T-helper 1 cell treated with Interleukin-12 subunit alpha and Interleukin-12 subunit beta and Interleukin-4 antibody, amounts not matched to agents 30 μg/mL and 1 μg/mL, for 36 hours (primary cell): ENCODE data around the gene DLGAP5.

Source experiments
- H3K27ac Mint-ChIP-seq: one replicate; pipeline ENCODE4 v1.8.0; 2021; ENCODE audit warnings: mild to moderate bottlenecking, mixed read lengths
- H3K27me3 Mint-ChIP-seq: one replicate; pipeline ENCODE4 v1.8.0; 2021; ENCODE audit warnings: low read depth, mixed read lengths
- H3K36me3 Mint-ChIP-seq: one replicate; pipeline ENCODE4 v1.8.0; 2021; ENCODE audit warnings: low read depth, mixed read lengths
- H3K4me1 Mint-ChIP-seq: one replicate; pipeline ENCODE4 v1.8.0; 2021; ENCODE audit warnings: low read depth, mixed read lengths
- H3K4me3 Mint-ChIP-seq: one replicate; pipeline ENCODE4 v1.8.0; 2021; ENCODE audit warnings: mild to moderate bottlenecking, moderate library complexity, mixed read lengths
- H3K9me3 Mint-ChIP-seq: one replicate; pipeline ENCODE4 v1.8.0; 2021; ENCODE audit warnings: mixed read lengths

The DLGAP5 gene

DNA sequence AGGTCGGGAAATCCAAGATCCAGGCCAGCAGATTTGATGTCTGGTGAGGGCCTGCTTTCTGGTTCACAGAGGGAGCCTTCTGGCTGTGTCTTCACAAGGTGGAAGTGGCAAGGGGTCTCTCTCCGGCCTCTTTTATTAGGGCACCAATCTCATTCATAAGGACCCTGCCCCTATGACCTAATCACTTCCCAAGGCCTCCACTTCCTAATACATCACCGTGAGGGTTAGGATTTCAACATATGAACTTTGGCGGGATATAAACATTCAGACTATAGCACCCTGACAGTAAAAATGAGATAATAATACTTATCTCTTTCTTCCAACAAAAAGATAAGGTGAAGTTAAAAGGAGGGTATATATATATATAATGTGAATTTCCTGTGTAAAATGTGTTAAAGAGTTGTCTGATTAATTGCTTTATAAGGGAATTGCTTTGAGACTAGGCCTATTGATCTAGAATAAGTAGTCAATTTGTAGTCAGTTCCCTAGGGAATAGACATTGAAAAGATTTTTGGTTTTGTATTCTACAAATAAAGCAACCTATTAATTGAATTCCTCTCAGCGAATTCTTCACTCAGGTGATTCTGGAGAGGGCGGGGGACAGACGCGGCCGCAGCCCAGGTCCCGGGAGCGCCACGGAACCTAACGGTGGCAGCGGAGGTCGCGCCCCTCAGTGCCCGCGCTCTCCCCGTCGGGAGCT is 62.8 kb downstream of the DLGAP5 start:
- no peaks in the 10 kb centered on the region for H3K9me3 Mint-ChIP-seq
- H3K27ac Mint-ChIP-seq, result peak overlapping the region; percentile 71
- peaks cover 37% of the 10 kb centered on the region for H3K4me1 Mint-ChIP-seq
- peak overlapping the region; percentile 80 for H3K4me3 Mint-ChIP-seq
- peaks cover 8% of the 10 kb centered on the region for H3K36me3 Mint-ChIP-seq
- peaks cover 34% of the 10 kb centered on the region for H3K27me3 Mint-ChIP-seq

GRCh38 chr14:55127460-55127951 is 63.9 kb downstream of the DLGAP5 start:
- H3K27me3 Mint-ChIP-seq, result peaks cover 37% of the 10 kb centered on the region
- no peaks in the 10 kb centered on the region for H3K9me3 Mint-ChIP-seq
- H3K4me1 Mint-ChIP-seq, result peaks cover 35% of the 10 kb centered on the region
- H3K4me3 Mint-ChIP-seq, result no peak overlapping the region
- H3K36me3 Mint-ChIP-seq, result peaks cover 7% of the 10 kb centered on the region
- H3K27ac Mint-ChIP-seq, result no peak overlapping the region

DNA sequence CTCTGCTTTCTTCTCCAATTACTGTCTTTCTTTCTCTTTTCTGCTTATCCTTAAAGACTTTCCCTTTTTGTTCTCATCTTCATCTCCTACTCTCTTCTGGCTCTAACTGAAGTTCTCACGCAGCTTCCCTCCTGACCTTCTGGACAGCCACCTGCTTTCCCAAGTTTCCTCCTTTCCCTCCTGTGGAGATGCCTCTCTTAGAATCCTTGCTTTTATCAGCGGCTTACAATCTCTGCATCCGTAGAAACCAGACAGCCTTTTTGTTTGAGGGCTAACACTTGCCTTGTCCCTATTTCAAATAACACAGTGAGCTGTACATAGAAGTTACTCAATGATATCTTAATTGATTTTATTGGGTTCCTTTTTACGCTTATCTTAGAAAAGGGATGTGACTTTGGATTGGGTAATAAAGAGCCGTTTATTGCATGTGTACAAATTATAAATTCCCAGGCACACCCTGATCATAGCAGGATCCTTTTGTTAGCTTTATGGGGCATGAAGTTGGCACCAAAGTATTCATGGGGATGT is 64.4 kb downstream of the DLGAP5 start:
- Mint-ChIP-seq H3K9me3 (no peaks in the 10 kb centered on the region), H3K27ac (no peak overlapping the region), H3K4me3 (no peak overlapping the region), H3K27me3 (peaks cover 42% of the 10 kb centered on the region), H3K4me1 (peaks cover 33% of the 10 kb centered on the region), H3K36me3 (peaks cover 7% of the 10 kb centered on the region)

GRCh38 chr14:55126034-55126433 is 65.4 kb downstream of the DLGAP5 start:
- Mint-ChIP-seq H3K27me3 (peaks cover 43% of the 10 kb centered on the region), H3K4me3 (no peak overlapping the region), H3K4me1 (peaks cover 25% of the 10 kb centered on the region), H3K9me3 (no peaks in the 10 kb centered on the region), H3K27ac (no peak overlapping the region), H3K36me3 (peaks cover 4% of the 10 kb centered on the region)

DNA sequence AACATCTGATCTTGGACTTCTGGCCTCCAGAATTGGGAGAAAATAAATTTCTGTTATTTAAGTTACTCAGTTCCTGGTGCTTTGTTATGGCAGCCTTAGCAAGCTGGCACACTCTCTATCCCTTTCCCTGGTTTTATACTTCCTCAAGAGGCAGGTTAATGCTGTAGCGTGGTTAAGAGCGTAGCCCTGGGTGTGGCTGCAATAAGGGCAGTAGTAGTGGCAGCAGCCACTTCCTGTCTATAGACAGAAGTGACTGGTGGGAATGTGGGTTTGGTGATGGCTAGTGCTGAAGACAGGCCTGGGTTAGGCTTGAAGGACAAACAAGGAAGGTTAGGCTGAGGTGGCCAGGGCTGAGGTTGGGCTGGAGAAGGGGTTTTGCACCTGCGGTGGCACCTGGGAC is 66.0 kb downstream of the DLGAP5 start:
- H3K4me3 Mint-ChIP-seq, result no peak overlapping the region

DNA sequence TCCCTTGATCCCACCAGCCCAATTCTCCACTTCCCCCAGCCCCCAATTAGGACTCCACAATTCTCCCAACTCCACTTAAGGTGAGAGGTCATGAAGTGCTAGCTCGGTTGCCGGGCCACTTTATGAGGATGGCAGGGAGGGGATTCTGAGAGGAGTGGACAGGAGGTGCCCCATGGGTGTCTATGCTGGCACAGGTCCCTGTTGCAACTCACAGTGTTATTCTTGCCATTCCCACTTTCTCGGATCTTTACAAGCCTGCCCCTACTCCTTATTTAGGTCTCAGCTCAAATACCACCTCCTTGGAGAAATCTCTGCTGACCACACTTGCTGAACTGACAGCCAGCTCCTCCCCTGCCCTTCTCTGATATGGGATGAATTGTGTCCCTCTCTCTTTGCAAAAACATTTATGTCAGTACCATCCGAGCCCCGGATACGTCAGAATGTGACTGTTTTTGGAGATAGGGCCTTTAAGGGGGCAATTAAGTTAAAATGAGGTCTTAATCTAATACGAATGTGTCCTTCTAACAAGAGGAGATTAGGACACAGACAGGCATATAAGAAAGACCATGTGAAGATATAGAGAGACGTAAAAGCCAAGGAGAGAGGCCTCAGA is 66.5 kb downstream of the DLGAP5 start:
- peaks cover 18% of the 10 kb centered on the region for H3K4me1 Mint-ChIP-seq
- no peak overlapping the region for H3K27ac Mint-ChIP-seq
- peaks cover 1% of the 10 kb centered on the region for H3K36me3 Mint-ChIP-seq
- no peaks in the 10 kb centered on the region for H3K9me3 Mint-ChIP-seq
- H3K4me3 Mint-ChIP-seq, result no peak overlapping the region
- peaks cover 47% of the 10 kb centered on the region for H3K27me3 Mint-ChIP-seq

More for the DNA sequence above, 66.0 kb downstream of the DLGAP5 start:
- H3K4me1 Mint-ChIP-seq, result peaks cover 22% of the 10 kb centered on the region
- H3K27me3 Mint-ChIP-seq, result peaks cover 46% of the 10 kb centered on the region
- no peak overlapping the region for H3K27ac Mint-ChIP-seq
- no peaks in the 10 kb centered on the region for H3K9me3 Mint-ChIP-seq
- H3K36me3 Mint-ChIP-seq, result peaks cover 5% of the 10 kb centered on the region

DNA sequence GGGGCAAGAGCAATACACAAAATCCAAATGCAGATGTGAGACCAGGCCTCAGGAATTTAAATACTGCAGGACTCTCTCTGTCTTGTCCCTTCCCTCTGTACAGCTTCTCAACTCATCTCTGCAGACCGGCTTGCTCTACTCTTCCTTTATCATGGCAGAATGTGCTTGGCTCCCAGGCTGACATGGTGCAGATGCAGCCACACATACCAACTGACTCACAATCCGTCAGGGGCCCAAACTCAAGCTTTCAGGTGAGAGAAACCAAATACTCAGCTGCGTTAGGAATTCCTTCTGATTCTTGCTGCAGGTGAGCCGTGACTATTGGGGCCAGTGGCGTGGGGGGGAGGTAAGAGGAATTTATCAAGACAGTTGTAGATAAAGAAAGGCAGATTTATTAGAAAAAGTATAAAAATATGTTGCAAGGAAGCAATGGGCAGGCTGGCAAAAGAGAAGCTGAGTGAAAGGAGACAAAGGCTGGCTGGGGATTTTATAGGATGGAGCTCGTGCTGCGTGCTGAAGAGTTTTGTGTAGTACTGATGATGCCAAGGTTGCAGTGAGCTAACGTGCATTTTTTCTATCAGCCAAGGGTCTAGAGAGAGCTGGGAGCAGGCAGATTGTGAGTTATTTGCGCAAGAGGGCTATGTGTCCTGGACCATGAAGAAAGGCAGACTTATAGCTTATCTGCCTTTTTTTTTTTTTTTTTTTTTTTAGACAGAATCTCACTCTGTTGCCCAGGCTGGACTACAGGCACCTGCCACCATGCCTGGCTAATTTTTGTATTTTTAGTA is 67.3 kb downstream of the DLGAP5 start:
- no peak overlapping the region for H3K4me3 Mint-ChIP-seq
- no peaks in the 10 kb centered on the region for H3K9me3 Mint-ChIP-seq
- H3K36me3 Mint-ChIP-seq, result peaks cover 1% of the 10 kb centered on the region
- H3K4me1 Mint-ChIP-seq, result peaks cover 15% of the 10 kb centered on the region
- H3K27me3 Mint-ChIP-seq, result peaks cover 52% of the 10 kb centered on the region
- H3K27ac Mint-ChIP-seq, result no peak overlapping the region

DNA sequence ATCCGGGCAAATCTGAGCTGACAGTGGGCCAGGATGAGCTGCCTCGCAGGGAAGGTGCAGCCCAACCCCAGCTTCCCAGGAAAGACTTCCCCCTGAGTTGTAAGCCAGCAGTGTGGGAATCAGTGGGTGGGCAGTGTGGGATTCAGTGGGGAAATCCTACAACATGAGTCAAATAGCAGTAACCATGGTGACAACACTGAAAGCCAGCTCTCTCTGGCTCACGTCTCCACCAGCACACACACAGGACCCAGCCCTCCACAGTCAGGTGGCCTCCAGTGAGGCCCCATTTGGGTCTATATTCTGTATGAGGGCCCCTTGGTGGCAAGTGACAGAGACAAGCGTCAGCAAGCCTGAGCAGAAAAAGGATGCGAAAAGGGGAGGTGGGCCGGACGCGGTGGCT is 68.3 kb downstream of the DLGAP5 start:
- H3K9me3 Mint-ChIP-seq, result no peaks in the 10 kb centered on the region
- no peak overlapping the region for H3K4me3 Mint-ChIP-seq
- no peak overlapping the region for H3K27ac Mint-ChIP-seq
- peaks cover 15% of the 10 kb centered on the region for H3K4me1 Mint-ChIP-seq
- peaks cover 1% of the 10 kb centered on the region for H3K36me3 Mint-ChIP-seq
- H3K27me3 Mint-ChIP-seq, result peaks cover 47% of the 10 kb centered on the region

DNA sequence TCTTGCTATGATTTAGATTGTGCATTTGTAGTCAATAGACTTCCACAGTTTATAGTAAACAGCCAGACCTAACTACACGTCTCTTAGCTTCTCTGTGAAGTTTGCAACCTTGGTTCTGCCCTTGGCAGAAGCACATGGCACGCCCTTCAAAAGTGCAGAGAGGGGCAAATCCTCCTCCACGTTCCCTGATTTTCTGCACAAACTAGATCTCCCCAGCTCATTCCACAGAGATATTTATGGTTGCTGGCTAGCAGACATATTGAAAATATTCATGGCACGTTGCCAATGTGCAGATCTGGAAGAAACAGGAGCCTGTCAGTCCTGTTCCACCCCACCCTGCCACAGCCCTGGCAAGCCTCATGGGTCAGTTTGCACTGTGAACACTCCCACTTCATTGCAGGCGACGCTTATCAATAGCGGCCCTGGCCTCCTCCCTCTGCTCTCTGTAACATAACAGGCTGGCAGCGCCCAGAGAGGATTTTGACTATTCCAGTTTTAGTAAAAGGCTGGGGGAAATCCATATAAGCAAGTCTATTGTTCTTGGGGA is 68.9 kb downstream of the DLGAP5 start:
- no peak overlapping the region for H3K4me3 Mint-ChIP-seq
- H3K9me3 Mint-ChIP-seq, result no peaks in the 10 kb centered on the region
- peaks cover 1% of the 10 kb centered on the region for H3K36me3 Mint-ChIP-seq
- peaks cover 18% of the 10 kb centered on the region for H3K4me1 Mint-ChIP-seq
- H3K27ac Mint-ChIP-seq, result no peak overlapping the region
- peaks cover 41% of the 10 kb centered on the region for H3K27me3 Mint-ChIP-seq

GRCh38 chr14:55121628-55122439 is 69.6 kb downstream of the DLGAP5 start:
- H3K27ac Mint-ChIP-seq, result no peak overlapping the region
- H3K36me3 Mint-ChIP-seq, result peaks cover 1% of the 10 kb centered on the region
- H3K4me3 Mint-ChIP-seq, result no peak overlapping the region
- no peaks in the 10 kb centered on the region for H3K9me3 Mint-ChIP-seq
- H3K4me1 Mint-ChIP-seq, result peaks cover 16% of the 10 kb centered on the region
- H3K27me3 Mint-ChIP-seq, result peaks cover 34% of the 10 kb centered on the region

GRCh38 chr14:55120571-55121495 is 70.6 kb downstream of the DLGAP5 start:
- Mint-ChIP-seq H3K36me3 (peaks cover 1% of the 10 kb centered on the region), H3K27ac (no peak overlapping the region), H3K27me3 (peaks cover 27% of the 10 kb centered on the region), H3K4me1 (peaks cover 12% of the 10 kb centered on the region), H3K4me3 (no peak overlapping the region), H3K9me3 (no peaks in the 10 kb centered on the region)

- H3K4me3 Mint-ChIP-seq, result no peak overlapping the region
- H3K27me3 Mint-ChIP-seq, result peaks cover 27% of the 10 kb centered on the region
- peaks cover 1% of the 10 kb centered on the region for H3K36me3 Mint-ChIP-seq
- H3K27ac Mint-ChIP-seq, result no peak overlapping the region
- no peaks in the 10 kb centered on the region for H3K9me3 Mint-ChIP-seq
- peaks cover 3% of the 10 kb centered on the region for H3K4me1 Mint-ChIP-seq
Measured at GRCh38 chr14:55118761-55119160, 72.6 kb downstream of the DLGAP5 start.
